ENCODE measurements around the gene ELK1.

The ELK1 gene

DNA sequence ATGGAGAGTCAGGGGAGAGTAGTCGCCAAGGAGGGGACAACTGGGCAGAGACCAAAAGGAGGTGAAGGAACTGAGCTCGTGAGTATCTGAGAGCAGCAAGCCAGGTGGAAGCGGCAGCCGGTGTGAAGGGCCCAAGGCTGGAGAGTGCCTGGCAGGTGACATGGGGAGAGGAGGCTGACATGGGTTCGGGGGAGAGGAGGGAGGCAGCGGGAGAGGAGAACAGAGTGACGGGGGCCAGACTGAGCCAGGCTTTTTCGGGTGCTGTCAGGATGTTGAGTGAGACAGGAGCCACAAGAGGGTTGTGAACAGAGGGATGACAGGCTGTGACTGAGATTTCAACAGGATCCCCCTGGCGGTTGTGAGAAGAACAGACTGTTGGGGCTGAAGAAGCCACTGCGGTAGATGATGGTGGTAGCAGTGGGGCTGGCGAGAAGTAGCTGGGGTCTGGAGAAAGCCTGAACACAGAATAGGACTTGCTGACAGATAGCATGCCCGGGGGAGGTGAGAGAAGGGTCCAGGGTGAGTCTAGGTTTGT, 5.7 kb downstream of the ELK1 start:
- FAIRE-seq, result no peak

DNA sequence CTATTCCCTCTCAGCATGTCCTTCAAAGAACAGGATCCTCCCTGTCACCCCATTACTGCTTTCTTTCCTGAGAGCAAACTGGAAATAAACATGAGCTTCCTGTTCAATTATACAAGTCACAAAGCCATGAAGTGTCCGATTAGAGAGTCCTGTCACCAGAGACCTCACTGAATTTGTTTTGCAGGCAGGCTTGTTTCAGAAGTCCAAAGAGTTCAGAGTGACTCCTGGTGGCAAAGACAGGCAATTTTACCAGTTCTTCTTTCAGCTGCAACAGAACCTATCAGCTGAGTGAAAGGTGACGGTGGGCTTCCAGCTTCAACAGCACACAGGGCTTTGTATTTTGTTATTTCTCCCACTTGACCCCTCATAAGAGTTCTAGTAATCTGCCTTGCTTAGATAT, 6.4 kb downstream of the ELK1 start:
- no peak for FAIRE-seq

DNA sequence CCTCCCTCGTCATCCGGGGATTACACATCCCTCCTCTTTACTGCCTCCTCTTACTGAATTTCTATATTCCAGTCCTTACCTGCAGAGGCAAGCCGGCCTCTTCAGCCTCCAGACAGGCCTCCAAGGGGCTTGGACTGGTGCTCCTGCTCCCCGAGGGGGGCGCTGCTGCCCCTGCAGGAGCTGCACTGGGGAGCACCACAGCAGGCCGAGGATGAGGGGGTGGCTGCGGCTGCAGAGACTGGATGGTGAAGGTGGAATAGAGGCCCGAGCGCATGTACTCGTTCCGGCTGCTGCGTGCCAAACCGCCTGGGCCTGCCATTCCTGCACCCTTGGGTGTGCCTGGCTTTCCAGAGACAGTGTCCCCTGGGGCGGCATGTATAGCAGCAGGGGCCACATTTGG, 11.5 kb downstream of the ELK1 start:
- FAIRE-seq, result no peak

DNA sequence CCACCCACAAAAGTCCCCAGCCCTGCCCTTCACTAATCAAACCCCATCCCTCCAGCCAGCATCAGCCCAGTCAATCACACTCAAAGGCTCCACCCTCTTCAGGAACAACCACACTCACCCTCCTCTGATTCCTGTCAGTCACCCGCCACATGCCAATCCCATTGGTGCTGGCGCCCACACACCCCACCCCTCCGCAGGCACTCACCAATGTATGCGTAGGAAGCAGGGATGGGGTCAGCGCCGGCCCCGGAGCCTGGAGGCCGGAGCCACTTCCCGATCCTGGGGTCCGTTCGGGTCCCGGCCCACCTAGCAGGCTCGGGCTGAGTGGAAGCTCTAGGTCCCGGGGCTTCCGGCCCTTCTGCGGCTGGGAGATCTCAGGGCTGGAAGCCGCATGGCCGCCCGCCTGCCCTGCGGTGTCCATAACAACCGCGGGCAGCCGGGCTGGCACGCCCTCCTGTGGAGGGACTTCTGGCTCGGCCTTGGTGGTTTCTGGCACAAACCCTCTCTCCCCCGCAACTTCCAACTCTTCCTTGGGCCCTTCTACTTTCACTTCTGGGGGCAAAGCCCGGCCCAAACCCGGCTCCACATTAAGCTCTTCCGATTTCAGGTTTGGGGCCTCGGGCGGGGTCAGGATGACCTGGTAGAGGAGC, 12.7 kb downstream of the ELK1 start:
- no peak for FAIRE-seq

DNA sequence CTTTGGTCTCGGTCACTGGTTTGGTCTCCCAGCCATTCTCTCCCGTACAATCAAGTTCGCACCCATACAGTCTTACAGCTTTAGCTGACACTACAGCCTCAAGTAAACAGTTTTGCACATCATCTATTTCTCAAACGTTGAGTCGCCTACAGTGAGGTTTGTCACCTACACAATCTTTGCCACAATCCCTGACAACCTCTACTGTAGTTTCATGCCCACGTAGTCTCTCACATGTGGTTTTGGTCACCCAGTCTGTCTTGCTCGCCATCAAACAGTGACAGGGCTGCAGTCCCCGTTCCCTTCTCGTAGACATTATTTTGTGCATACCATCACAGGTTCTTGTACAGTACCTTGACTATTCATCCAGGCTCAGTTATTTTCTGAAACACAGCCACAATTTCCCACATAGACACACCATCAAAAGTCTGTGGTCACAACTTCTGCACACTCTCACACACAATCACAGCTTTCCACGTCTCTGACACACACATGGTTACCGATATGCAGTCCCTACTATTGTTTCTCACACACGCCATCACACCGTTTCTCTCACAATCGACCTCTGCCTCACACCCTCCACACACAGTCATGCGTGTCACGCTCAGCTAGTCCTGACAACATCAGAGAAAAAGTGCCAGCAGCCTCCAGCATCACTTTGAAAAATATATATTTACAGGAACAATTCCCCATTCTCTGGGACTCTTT, 15.3 kb downstream of the ELK1 start:
- no peak for FAIRE-seq

DNA sequence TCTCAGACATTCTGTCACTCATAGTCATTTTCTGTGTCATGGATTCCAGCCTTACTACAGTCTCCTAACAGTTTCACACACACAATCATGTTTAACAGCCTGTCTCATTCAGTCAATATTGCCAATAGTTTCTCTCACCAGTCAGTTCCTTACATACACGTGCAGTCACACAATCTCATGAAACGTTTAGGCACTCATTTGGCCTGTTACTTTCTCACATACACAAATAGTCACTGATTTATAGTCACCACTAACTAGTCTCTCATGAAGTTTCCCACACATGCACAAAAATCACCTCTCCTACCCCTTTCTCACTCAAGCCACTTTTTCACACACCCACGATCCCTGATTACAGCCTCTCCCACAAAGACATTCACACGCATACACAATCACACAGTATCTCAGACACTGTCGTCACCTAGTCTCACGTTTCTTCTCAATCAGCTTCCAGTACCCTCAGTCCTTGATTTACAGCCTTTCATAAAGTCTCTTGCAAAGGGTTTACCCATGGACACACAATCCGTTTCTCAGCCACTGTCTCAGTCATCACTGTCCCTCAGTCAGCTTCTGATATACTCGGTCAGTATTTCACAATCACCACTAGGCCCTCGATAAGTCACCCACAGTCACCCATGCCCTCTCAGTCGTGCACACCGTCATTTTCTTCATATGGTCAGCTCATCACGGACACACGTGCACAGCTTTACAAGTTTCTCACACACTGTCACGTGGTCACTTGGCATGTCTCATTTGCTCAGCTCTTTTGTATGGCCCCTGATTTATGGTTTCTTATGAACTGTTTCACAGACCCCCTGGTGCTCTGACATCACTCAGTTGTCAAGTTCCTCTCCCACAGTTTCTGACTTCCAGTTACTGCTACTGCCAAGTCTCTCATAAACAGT, 16.4 kb downstream of the ELK1 start:
- FAIRE-seq, result no peak

DNA sequence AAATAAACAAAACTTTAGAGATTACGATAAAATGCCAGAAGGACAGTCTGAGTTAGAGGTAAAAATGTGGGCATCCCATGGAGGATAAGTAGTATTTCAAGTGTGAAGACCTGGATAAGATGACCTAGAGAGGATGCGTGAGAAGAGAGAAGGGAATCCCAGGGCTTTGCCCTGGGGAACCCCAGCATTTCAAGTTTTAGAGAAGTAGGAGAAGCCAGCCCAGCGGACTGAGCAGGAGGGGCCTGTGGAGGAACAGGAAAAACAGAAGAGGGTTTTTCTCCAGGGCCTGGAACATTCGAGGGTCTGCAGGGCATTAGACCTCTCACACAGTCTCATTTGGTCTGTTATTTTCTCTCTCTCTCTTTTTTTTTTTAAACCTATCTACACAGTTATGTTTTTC, 17.7 kb downstream of the ELK1 start:
- FAIRE-seq, result no peak

DNA sequence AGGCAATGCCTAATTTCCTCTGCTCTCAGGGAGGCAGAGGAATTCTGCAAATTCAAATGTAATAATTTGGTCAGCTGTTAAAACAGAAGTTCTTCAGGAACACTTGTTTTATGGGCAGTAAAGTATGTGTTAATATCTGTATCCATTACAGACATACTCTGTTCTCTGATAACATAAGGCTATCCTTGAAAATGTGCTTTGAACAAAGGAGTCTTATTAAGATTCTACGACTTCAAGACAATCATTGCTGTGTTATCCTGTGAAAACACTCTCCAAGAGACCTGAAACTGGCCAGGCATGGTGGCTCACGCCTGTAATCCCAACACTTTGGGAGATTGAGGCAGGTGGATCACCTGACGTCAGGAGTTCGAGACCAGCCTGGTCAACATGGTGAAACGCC, 18.7 kb downstream of the ELK1 start:
- no peak for FAIRE-seq

DNA sequence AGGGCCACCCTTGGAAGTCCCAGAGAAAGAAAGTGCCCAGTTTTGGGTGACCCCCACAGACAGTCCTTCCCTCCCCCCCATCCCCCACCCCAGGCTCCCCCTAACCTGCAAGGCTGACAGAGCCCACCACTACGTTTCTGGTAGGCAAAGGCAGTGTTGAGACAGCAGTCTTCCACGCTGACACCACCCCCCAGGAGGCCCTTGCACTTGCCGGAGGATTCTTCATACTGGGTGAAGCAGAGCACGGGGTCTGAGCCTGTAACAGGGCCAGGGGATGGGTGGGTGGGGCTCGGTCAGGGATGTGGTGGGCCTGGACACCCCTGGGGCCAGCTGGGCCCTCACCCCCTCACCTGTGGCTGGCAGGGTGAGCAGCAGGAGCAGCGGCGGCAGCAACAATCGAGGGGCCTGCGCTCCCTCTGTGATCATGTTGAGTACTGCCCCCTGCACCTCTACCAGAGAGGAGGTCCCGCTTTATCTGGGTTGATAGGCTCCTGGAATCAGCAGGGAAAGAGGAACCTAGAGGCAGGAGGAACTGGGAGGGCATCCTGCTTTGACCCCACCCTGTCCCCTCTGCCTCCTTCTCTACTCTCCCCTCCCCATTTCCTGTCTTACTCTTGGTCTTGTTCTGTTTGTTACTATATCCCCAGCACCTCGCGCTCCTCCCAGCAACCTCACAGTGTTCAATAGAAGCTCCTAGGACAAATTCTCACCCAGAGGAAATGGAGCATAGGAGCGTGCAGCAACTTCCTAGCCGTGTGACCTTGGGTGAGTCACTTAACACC, 20.8 kb downstream of the ELK1 start, which contains the start of gene CFP:
Gene CFP, minus strand, starts transcription at position 512 of the 782 bp plus-strand sequence. Its CDS starts 86 bp downstream, at position 426.
- FAIRE-seq, result no peak

DNA sequence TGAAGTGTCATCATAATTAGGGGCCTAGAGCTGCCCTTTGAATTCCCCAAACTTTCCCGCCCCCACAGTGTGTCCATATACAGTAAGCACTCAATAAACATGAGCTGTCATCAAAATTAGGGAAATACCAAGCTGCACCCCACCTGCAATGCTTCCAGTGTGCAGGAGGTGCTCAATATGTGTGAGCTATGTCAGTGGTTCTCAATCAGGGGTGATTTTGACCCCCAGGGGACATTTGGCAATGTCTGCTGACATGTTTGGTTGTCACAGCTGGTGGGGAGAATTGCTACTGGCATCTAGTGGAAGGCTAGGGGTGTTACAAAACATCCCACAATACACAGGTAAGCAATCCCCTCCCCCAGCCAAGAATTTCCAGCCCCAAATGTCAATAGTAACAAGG, 21.4 kb downstream of the ELK1 start:
- FAIRE-seq, result no peak

DNA sequence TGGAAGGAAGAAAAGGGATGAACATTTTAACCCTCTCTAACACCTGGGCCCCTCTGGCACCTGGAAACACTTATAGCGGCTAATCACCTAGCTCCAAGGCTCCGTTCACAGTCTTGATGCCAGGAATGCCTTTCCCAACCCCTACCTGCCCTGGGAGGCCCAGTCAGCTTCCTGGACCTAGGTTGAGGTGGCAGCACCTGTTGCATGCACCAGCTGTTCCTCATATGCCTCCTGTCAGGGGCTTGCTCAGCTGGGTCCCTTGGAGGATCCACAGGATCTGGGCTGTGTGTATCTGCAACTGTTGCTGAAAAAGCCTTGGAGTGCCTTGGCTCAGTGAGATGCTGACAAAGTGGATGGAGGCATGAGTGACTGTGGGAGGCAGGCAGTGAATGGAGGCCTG, 25.0 kb downstream of the ELK1 start:
- no peak for FAIRE-seq

DNA sequence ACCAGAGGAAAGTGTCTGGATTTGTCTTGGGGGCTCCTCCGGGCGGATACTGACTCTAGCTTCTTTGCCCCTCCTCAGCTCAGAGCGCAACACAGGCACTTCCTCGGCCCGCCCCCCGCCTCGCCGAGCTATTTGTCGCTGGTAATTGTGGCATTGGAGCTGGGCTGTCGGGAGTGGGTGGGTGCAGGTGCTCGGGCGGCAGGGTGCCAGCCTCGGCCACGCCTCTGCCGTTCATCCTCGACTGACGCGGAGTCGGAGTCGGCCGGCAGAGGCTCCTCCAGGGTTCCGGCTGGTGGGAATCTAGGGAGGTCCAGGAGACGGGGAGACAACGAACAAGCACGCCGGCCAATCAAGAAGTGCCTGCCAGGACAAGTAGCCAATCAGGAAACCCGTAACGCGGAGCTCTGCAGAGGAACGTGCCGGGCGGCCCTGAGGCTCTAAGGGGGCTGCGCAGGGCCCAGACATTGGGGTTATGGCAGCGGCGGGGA, 26.8 kb downstream of the ELK1 start:
- FAIRE-seq, result no peak

DNA sequence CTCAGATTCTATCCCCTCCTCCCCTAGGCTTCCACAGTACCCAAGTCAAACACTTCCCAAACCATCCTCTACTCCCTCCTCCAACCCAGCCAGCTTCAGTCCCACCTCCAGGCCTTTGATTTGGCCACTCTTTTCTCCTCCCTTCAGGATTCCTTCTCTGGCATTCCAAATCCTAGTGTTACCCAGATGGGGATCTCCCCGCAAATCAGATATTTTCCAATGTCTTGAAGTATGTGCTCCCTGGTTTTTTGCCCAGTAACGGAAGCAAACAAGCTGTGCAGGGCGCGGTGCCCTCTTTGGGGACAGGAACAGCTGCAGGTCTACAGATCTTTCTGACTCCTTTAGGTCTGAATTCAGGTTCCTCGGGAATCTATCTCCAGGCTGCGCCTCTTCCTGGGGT, 28.5 kb downstream of the ELK1 start:
- FAIRE-seq, result no peak

DNA sequence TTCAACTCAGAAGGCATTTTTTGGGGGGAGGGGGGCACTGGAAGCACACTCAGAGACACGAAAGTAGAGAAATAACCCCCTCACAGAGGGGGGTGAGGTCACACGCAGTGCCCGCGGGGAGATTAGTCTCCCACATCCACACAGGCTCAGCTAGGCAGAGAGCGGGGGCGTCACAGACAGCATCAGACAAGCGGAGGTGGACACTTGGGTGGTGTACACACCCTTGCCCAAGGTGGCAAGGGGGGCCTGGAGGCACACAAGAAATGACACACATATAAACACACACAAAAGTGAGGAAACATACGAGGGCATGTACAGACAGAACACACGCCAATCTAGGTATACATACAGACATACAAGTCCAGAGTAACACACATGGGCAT, 30.1 kb downstream of the ELK1 start:
- no peak for FAIRE-seq

DNA sequence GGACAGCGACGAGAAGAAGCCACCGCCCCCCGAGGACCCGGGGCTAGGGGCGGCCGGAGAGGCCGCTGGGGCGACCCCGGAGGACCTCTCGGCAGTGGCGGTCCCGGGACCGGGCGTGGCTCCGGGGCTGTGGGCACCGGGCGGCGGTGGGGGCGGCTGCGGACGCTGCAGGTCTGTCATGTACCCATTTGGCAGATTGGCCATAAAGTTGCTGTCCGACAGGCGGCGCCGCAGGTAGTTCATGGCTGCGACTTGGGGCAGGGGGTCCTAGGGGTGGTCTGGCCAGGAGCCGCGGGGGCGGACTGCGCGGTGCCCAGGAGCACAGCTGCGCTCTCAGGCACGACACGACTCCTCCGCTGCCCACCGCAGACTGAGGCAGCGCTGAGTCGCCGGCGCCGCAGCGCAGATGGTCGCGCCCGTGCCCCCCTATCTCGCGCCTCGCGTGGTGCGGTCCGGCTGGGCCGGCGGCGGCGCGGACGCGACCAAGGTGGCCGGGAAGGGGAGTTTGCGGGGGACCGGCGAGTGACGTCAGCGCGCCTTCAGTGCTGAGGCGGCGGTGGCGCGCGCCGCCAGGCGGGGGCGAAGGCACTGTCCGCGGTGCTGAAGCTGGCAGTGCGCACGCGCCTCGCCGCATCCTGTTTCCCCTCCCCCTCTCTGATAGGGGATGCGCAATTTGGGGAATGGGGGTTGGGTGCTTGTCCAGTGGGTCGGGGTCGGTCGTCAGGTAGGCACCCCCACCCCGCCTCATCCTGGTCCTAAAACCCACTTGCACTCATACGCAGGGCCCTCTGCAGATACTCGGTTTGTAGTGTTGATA, 30.7 kb downstream of the ELK1 start, which contains the start of gene SYN1:
Gene SYN1, minus strand, starts transcription at position 372 of the 817 bp plus-strand sequence. Its CDS starts 129 bp downstream, at position 243.
- FAIRE-seq, result no peak

DNA sequence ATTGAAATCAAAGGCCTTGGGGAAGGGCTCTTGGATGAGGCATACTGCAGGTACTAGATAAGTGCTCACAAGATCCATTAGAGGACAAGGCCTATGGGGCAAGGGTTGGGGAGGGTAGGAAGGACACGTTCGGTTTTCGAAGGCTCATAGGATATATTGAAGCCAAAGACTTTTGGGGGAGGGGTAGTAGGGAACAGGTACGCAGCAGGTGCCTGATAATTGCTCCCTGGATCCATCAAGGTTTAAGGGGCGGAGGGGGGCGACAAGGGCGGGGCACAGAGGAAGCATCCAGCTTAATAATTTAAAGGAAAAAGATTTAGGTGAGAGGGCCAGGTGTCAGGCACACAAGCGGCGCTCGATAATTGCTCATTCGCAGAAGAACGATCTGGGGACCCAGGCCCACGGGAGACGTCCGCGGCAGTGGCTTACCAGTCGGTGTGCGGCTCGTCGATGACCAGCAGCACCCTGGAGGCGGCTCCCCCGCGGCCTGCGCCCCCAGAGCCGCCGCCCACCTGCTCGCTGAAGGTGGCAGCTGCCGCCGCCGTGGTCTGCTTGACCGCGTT, 31.4 kb downstream of the ELK1 start:
- FAIRE-seq, result no peak

DNA sequence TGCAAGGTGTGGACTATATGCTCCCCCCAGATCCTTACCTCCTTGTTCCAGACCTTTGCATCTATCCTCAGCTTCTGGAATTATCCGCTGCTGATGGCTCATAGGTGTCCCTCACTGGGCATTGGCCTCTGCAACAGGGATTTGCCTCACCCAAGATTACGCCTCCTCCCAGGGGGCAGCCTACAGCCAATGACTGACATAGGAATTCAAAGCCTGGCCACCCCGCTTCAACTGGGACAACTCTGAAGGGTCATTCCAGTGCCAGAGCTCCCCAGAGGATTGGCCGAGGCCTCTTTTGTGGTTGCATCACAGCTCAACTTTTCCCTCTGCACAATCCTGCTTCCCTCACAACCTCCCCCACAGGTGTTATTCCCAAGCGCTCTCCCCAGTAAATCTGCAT, 35.7 kb downstream of the ELK1 start:
- no peak for FAIRE-seq

DNA sequence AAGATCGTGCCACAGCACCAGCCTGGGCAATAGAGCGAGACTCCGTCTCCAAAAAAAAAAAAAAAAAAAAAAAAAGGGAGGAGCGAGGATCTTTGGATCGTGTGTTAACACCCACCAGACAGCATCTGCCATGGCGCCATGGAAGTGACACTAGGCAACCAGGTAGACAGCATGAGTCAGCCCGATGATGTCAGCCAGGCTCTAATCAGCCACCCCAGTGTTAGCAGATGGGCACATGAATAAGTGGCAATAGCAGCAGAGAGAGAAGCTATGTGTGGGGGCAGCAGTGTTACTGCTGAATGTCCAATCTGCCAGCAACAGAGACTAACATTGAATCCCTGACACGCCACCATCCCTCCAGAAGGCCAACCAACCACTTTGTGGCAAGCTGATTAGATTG, 37.3 kb downstream of the ELK1 start:
- FAIRE-seq, result no peak

DNA sequence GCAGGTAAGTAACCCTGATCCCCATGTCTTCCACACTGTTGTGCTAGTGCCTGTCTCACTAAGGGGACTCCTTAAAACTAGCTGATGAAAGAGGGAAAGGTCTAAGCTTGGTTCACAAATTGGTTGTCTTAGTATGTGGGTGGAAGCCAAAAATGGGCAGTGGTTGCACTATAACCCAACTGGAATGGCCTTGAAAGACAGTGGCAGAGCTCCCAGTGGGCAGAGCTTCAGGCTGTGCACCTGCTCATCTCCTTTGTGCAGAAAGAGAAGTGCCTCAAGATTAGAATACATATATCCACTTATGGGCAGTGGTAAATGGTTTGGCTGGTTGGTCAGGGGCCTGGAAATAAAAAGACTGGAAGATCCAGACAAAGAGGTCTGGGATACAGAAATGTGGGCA, 37.9 kb downstream of the ELK1 start:
- FAIRE-seq, result no peak

DNA sequence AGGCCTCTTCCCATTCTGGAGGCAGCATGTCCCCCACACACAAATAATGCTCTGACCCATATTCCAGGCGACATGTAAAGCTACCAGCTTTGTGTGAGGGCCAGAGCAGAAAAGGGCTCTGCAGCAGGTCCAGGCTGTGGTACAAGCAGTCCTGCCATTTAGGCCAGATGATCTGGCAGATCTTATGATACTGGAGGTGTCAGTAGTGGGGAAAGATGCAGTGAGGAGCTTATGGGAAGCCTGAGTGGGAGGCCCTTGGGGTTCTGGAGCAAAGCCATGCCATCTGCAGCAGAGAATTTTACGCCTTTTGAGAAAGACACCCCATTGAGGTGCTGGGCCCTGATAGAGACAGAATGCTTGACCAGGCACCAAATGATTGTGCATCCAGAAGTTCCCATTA, 38.4 kb downstream of the ELK1 start:
- no peak for FAIRE-seq

DNA sequence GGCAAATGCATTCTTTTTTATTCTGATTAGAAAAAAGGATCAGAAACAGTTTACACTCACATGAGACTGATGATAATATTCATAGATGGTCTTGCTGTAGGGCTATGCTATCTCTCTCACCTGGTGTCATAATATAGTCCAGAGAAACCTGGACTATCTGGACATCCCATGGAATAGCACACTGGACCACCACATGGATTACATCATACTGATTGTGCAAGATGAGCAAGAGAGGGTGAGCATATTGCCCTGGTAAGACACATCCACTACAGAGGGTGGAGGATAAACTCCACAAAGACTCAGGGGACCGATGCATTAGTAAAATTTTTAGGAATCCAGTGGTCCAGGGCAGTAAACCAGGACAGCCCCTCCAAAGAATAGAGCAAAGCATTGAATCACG, 38.9 kb downstream of the ELK1 start:
- FAIRE-seq, result no peak
